Colonic mucosa (tissue), 4 donors: ENCODE results near the gene PNPLA6. TPM values are rescaled to one million over a fixed set of nuclear protein-coding genes. Genes with fewer than 3 reads are reported as not detected.
"Not testable (repeated sequence)": the region's sequence is repeated elsewhere in the genome, so short reads cannot be mapped to it uniquely, and the experiment has no call there.

Source experiments
- DNase-seq: peaks from one replicate; pipeline ENCODE4 v3.0.0-alpha.2; 2020
- H3K27ac ChIP-seq: fragments of 200-600 bp; one replicate; pipeline ENCODE4 v1.8.0; 2021
- H3K27me3 ChIP-seq: fragments of 200-600 bp; one replicate; pipeline ENCODE4 v1.8.0; 2021
- H3K36me3 ChIP-seq: fragments of 200-600 bp; one replicate; pipeline ENCODE4 v1.8.0; 2021
- H3K4me1 ChIP-seq: fragments of 200-600 bp; one replicate; pipeline ENCODE4 v1.8.0; 2021; ENCODE audit warnings: mild to moderate bottlenecking
- H3K4me3 ChIP-seq: fragments of 200-600 bp; one replicate; pipeline ENCODE4 v1.8.0; 2021
- H3K9ac ChIP-seq, 2 donors: one replicate each; pipeline ENCODE4 v1.7.0; 2013; ENCODE audit warnings: control low read depth in 2 of 2, low read depth in 2 of 2, low read length in 2 of 2
- H3K9me3 ChIP-seq: fragments of 200-600 bp; one replicate; pipeline ENCODE4 v1.8.0; 2021
- intact Hi-C: fragments of 100-400 bp; cut with DNase I; formaldehyde crosslinking; loops from one replicate; pipeline ENCODE4 v1.14.1; 2022
- total RNA-seq, 2 donors: library from RNA; stranded (reverse); fragmentation: NEBNext Ultra II Directional in 1 of 2; extraction: Animal tissue kit (Norgen Biotek cat#: 25700) in 1 of 2; gene quantifications; one replicate each; pipeline ENCODE4 v1.2.1, GENCODE V29; 2021
- TF ChIP-seq, protein P1 (sequence below): fragments of 200-600 bp; IDR thresholded peaks from one replicate; pipeline ENCODE4 v1.8.0; 2022; ENCODE audit warnings: antibody characterized with exemption, mild to moderate bottlenecking
- donor health status: healthy.
- donor health status: DM: no; HTN: no; CAD: no.
- donor health status: DM: no; HTN: no; CAD: no.

PNPLA6 gene
- total RNA-seq, 2 donors from 2014 or later: 93.0 to 131 TPM

DNA sequence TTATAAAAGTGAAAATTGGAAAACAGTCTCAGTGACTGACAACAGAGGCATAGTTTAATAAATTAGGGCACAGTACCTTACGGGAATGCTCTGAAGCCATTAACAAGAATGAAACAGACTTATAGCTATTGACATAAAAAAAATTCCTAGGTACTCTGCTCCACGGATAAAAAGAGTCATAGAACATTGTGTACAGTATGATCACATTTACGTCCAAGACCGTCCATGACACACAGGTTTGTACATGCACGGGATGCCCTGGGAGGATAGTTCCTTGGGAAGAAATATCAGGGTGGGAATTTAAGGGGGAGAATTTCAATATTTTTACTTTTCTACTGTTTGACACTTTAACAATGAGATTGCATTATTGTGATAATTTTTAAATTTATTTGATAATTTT lies 35.2 kb downstream of the PNPLA6 start:
- DNase-seq: no peak
- Histone ChIP-seq H3K9ac (no peak overlapping the region), H3K9me3 (no peaks in the 10 kb centered on the region), H3K36me3 (no peaks in the 10 kb centered on the region), H3K27ac (no peak overlapping the region), H3K4me1 (no peaks in the 10 kb centered on the region), H3K27me3 (no peaks in the 10 kb centered on the region), H3K4me3 (no peak overlapping the region)
- TF ChIP-seq, protein P1, sequence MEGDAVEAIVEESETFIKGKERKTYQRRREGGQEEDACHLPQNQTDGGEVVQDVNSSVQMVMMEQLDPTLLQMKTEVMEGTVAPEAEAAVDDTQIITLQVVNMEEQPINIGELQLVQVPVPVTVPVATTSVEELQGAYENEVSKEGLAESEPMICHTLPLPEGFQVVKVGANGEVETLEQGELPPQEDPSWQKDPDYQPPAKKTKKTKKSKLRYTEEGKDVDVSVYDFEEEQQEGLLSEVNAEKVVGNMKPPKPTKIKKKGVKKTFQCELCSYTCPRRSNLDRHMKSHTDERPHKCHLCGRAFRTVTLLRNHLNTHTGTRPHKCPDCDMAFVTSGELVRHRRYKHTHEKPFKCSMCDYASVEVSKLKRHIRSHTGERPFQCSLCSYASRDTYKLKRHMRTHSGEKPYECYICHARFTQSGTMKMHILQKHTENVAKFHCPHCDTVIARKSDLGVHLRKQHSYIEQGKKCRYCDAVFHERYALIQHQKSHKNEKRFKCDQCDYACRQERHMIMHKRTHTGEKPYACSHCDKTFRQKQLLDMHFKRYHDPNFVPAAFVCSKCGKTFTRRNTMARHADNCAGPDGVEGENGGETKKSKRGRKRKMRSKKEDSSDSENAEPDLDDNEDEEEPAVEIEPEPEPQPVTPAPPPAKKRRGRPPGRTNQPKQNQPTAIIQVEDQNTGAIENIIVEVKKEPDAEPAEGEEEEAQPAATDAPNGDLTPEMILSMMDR: no peak
- intact Hi-C loops: no loop called here

DNA sequence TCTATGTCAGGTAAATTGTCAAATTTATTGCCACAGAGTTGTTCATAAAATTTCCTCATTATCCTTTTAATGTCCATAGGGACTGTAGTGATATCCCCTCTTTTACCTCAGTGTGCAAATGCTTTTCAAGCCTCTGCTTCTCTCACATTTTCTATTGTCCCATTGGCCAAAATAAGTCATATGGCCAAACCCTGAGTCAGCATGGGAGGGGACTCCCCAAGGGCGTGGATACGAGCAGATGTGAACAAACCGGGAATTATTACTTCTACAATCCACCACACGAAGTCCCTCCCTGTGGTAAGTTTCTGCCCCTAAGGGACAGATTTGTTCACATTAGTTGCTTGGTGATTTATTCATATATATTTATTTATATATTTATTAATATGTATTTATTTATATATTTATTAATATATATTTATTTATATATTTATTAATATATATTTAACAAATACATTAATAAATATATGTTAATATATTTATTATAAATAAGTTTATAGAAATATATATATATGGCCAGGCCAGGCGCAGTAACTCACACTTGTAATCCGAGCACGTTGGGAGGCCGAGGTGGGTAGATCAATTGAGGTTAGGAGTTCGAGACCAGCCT lies 40.0 kb downstream of the PNPLA6 start:
- H3K9ac ChIP-seq: no peak overlapping the region
- intact Hi-C loops: no loop called here
- no peak for DNase-seq
- no peak overlapping the region for H3K4me3 ChIP-seq
- H3K27me3 ChIP-seq: no peaks in the 10 kb centered on the region
- H3K27ac ChIP-seq: no peak overlapping the region
- TF ChIP-seq, protein P1: no peak
- no peaks in the 10 kb centered on the region for H3K36me3 ChIP-seq
- no peaks in the 10 kb centered on the region for H3K9me3 ChIP-seq
- H3K4me1 ChIP-seq: no peaks in the 10 kb centered on the region

GRCh38 chr19:7577422-7577821 lies 41.9 kb downstream of the PNPLA6 start:
- H3K36me3 ChIP-seq, DNase-seq, intact Hi-C loops: not testable (repeated sequence)

DNA sequence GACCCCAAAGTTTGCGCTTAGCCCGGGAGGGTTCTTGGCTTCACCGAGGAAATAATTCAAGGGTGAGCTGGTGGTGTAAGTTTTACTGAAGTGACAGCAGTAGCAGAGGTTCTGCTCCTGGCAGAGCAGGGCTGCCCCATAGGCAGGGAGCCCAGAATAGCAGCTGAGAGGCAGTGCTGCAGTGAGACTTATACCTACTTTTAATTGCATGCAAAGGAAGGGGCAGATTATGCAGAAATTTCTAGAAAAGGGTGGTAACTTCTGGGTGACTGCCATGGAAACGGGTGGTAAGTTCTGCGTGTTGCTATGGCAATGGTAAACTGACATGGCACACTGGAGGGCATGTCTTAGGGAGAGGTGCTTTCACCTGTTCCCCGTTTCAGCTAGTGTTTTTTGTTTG lies 42.6 kb downstream of the PNPLA6 start:
- no peak overlapping the region for H3K27ac ChIP-seq
- H3K4me3 ChIP-seq: no peak overlapping the region
- intact Hi-C loops: no loop called here
- TF ChIP-seq, protein P1: no peak
- DNase-seq: no peak
- no peaks in the 10 kb centered on the region for H3K9me3 ChIP-seq
- no peaks in the 10 kb centered on the region for H3K36me3 ChIP-seq
- no peak overlapping the region for H3K9ac ChIP-seq
- no peaks in the 10 kb centered on the region for H3K27me3 ChIP-seq
- H3K4me1 ChIP-seq: no peaks in the 10 kb centered on the region

More at GRCh38 chr19:7577422-7577821, 41.9 kb downstream of the PNPLA6 start:
- not testable (repeated sequence) for H3K4me1 ChIP-seq, H3K9ac ChIP-seq, H3K27ac ChIP-seq, H3K27me3 ChIP-seq, H3K4me3 ChIP-seq, H3K9me3 ChIP-seq

DNA sequence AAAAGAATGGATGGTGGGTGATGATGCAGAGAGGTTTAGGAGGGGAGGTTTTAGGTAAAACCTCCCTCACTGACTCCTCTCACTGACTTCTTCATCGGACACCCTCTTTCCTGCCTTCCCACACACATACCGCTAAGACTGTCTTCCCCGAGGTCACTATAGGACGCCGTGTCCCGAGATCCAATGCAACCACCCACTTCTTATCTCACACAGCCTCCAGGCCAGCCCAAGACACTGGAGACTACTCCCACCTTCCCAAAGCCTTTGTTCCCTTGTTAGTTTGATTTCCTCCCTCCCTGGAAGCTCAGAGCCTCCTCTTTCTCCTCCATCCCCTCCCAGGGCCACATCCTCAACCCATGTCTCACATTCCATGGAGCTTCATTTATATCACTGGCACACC lies 43.7 kb downstream of the PNPLA6 start:
- Histone ChIP-seq H3K27me3 (no peaks in the 10 kb centered on the region), H3K36me3 (no peaks in the 10 kb centered on the region), H3K4me1 (no peaks in the 10 kb centered on the region), H3K9ac (no peak overlapping the region), H3K4me3 (no peak overlapping the region), H3K9me3 (no peaks in the 10 kb centered on the region), H3K27ac (no peak overlapping the region)
- intact Hi-C loops: no loop called here
- TF ChIP-seq, protein P1: no peak
- no peak for DNase-seq

GRCh38 chr19:7582446-7582845 lies 46.9 kb downstream of the PNPLA6 start:
- H3K4me3 ChIP-seq: no peak overlapping the region
- H3K4me1 ChIP-seq: no peaks in the 10 kb centered on the region
- DNase-seq: no peak
- no peak overlapping the region for H3K27ac ChIP-seq
- H3K27me3 ChIP-seq: no peaks in the 10 kb centered on the region
- no peaks in the 10 kb centered on the region for H3K9me3 ChIP-seq
- TF ChIP-seq, protein P1: no peak
- no peak overlapping the region for H3K9ac ChIP-seq
- intact Hi-C loops: no loop called here
- no peaks in the 10 kb centered on the region for H3K36me3 ChIP-seq
